ENCODE measurements around the gene CTDP1. TPM values are rescaled to one million over a fixed set of nuclear protein-coding genes. Genes with fewer than 3 reads are reported as not detected.

CTDP1 gene
- polyA plus RNA-seq, 1 donor (not counting 4 experiments of a cell fraction or from before 2014, with no cell fraction given) = 9.2 TPM

DNA sequence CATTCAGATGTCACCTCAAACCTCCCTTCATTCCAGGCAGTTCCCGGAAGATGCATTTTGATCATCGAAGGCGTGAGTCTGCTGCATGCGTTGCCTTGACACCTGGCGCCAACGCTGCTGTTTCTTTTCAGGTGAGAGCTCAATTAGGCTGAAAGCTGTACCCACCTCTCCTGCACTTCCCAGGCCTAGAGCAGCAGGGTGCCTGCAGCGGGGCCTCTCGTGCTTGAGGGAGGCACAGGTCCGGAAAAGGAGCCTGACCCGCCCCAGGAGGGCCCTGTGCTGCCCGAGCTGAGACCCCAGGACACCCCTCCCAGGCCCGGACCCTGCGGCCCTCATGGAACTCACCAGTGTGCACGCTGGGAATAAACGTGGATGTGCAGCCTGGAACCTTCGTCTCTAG is 86.7 kb downstream of the CTDP1 start:
- H3K4me2 ChIP-seq (ENCODE audit: control insufficient read depth, extremely low read depth, insufficient read depth, low read depth, low read length) = no peak overlapping the region
- dilution Hi-C loops (cut with MboI; ENCODE audit: extremely low pct_ligation_motif_present, low sequenced_read_pairs) = no loop called here
- H3K9me3 ChIP-seq (ENCODE audit: control insufficient read depth, low read depth, low read length) = peaks cover 2% of the 10 kb centered on the region
- H3K4me3 ChIP-seq (ENCODE audit: control insufficient read depth in 2 of 3, extremely low read depth in 1 of 3, insufficient read depth in 2 of 3, low read depth in 1 of 3, low read length in 3 of 3) = no peak overlapping the region
- no peaks in the 10 kb centered on the region for H3K79me2 ChIP-seq (ENCODE audit: control insufficient read depth, insufficient read depth, low read length)
- no peak for TF ChIP-seq EZH2 (IDR thresholded peaks at IDR 0.05; ENCODE audit: low read length)
- TF ChIP-seq, protein P1, sequence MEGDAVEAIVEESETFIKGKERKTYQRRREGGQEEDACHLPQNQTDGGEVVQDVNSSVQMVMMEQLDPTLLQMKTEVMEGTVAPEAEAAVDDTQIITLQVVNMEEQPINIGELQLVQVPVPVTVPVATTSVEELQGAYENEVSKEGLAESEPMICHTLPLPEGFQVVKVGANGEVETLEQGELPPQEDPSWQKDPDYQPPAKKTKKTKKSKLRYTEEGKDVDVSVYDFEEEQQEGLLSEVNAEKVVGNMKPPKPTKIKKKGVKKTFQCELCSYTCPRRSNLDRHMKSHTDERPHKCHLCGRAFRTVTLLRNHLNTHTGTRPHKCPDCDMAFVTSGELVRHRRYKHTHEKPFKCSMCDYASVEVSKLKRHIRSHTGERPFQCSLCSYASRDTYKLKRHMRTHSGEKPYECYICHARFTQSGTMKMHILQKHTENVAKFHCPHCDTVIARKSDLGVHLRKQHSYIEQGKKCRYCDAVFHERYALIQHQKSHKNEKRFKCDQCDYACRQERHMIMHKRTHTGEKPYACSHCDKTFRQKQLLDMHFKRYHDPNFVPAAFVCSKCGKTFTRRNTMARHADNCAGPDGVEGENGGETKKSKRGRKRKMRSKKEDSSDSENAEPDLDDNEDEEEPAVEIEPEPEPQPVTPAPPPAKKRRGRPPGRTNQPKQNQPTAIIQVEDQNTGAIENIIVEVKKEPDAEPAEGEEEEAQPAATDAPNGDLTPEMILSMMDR (optimal IDR thresholded peaks at IDR 0.05 in 1 of 3, IDR thresholded peaks at IDR 0.05 in 1 of 3, conservative IDR thresholded peaks at IDR 0.05 in 1 of 3; ENCODE audit: extremely low read depth in 1 of 3, insufficient read depth in 2 of 3, low read length in 3 of 3) = no peak
- no peaks in the 10 kb centered on the region for H4K20me1 ChIP-seq (ENCODE audit: control insufficient read depth, extremely low read depth, insufficient read depth, low read length)
- H3K36me3 ChIP-seq (ENCODE audit: control insufficient read depth in 2 of 2, extremely low read depth in 1 of 2, insufficient read depth in 2 of 2, low read length in 2 of 2) = no peaks in the 10 kb centered on the region
- no peak overlapping the region for H3K9ac ChIP-seq (ENCODE audit: control insufficient read depth, extremely low read depth, insufficient read depth, low read length)
- DNase-seq (ENCODE audit: low read depth, low spot score) (no peak), FAIRE-seq (no peak)
- no peak overlapping the region for H2AFZ ChIP-seq (ENCODE audit: control insufficient read depth, low read length)
- H3K9me1 ChIP-seq (ENCODE audit: control insufficient read depth, extremely low read depth, insufficient read depth, low read length) = no peaks in the 10 kb centered on the region
- H3K4me1 ChIP-seq (ENCODE audit: control insufficient read depth, extremely low read depth, insufficient read depth, low read length) = no peaks in the 10 kb centered on the region
- H3K27me3 ChIP-seq (ENCODE audit: control insufficient read depth, extremely low read depth, insufficient read depth, low read length) = no peaks in the 10 kb centered on the region
- no peak overlapping the region for H3K27ac ChIP-seq (ENCODE audit: control insufficient read depth, insufficient read depth, low read length)

GRCh38 chr18:79768745-79769144 is 89.1 kb downstream of the CTDP1 start:
- no peak overlapping the region for H3K4me3 ChIP-seq (ENCODE audit: control insufficient read depth in 2 of 3, extremely low read depth in 1 of 3, insufficient read depth in 2 of 3, low read depth in 1 of 3, low read length in 3 of 3)
- FAIRE-seq (no peak), DNase-seq (ENCODE audit: low read depth, low spot score) (no peak)
- H3K79me2 ChIP-seq (ENCODE audit: control insufficient read depth, insufficient read depth, low read length) = no peaks in the 10 kb centered on the region
- no peak overlapping the region for H2AFZ ChIP-seq (ENCODE audit: control insufficient read depth, low read length)
- TF ChIP-seq, protein P1 (optimal IDR thresholded peaks at IDR 0.05 in 1 of 3, IDR thresholded peaks at IDR 0.05 in 1 of 3, conservative IDR thresholded peaks at IDR 0.05 in 1 of 3; ENCODE audit: extremely low read depth in 1 of 3, insufficient read depth in 2 of 3, low read length in 3 of 3) = no peak
- no peak for TF ChIP-seq EZH2 (IDR thresholded peaks at IDR 0.05; ENCODE audit: low read length)
- H3K4me1 ChIP-seq (ENCODE audit: control insufficient read depth, extremely low read depth, insufficient read depth, low read length) = no peaks in the 10 kb centered on the region
- no peaks in the 10 kb centered on the region for H3K9me3 ChIP-seq (ENCODE audit: control insufficient read depth, low read depth, low read length)
- dilution Hi-C loops (cut with MboI; ENCODE audit: extremely low pct_ligation_motif_present, low sequenced_read_pairs) = no loop called here
- no peak overlapping the region for H3K27ac ChIP-seq (ENCODE audit: control insufficient read depth, insufficient read depth, low read length)
- H3K36me3 ChIP-seq (ENCODE audit: control insufficient read depth in 2 of 2, extremely low read depth in 1 of 2, insufficient read depth in 2 of 2, low read length in 2 of 2) = no peaks in the 10 kb centered on the region
- H3K9me1 ChIP-seq (ENCODE audit: control insufficient read depth, extremely low read depth, insufficient read depth, low read length) = no peaks in the 10 kb centered on the region
- no peaks in the 10 kb centered on the region for H3K27me3 ChIP-seq (ENCODE audit: control insufficient read depth, extremely low read depth, insufficient read depth, low read length)
- H3K9ac ChIP-seq (ENCODE audit: control insufficient read depth, extremely low read depth, insufficient read depth, low read length) = no peak overlapping the region
- no peak overlapping the region for H3K4me2 ChIP-seq (ENCODE audit: control insufficient read depth, extremely low read depth, insufficient read depth, low read depth, low read length)
- H4K20me1 ChIP-seq (ENCODE audit: control insufficient read depth, extremely low read depth, insufficient read depth, low read length) = no peaks in the 10 kb centered on the region

Measured in keratinocyte (primary cell).